Sigmoid colon (tissue), 7 donors: ENCODE results near the gene STK17B. TPM values are rescaled to one million over a fixed set of nuclear protein-coding genes. Genes with fewer than 3 reads are reported as not detected.

Experiments used
- DNase-seq: peaks from one replicate; pipeline ENCODE4 v3.0.0-alpha.2; 2019
- H3K27ac ChIP-seq, 4 donors: fragments of 200-600 bp; sonication (generic); one replicate each; pipeline ENCODE4 v1.5.1; 2016 to 2019; ENCODE audit warnings: mild to moderate bottlenecking in 1 of 4
- H3K27me3 ChIP-seq, 3 donors: fragments of 200-600 bp; sonication (generic); one replicate each; pipeline ENCODE4 v1.5.1; 2019; ENCODE audit warnings: mild to moderate bottlenecking in 1 of 3
- H3K36me3 ChIP-seq, 4 donors: fragments of 200-600 bp; sonication (generic); one replicate each; pipeline ENCODE4 v1.5.1; 2016 to 2019
- H3K4me1 ChIP-seq, 4 donors: fragments of 200-600 bp; sonication (generic); one replicate each; pipeline ENCODE4 v1.5.1; 2017 to 2019
- H3K4me3 ChIP-seq, 4 donors: fragments of 200-600 bp; sonication (generic); one replicate each; pipeline ENCODE4 v1.5.1; 2017 to 2019; ENCODE audit warnings: mild to moderate bottlenecking in 2 of 4, moderate library complexity in 1 of 4
- H3K9me3 ChIP-seq, 4 donors: fragments of 200-600 bp in 3 of 4; sonication (generic) in 3 of 4; one replicate each; pipeline versions ENCODE4 v1.5.1 to v1.6.1; 2013 to 2019
- CTCF ChIP-seq, 4 experiments: fragments of 450-650 bp in 3 of 4; fragments of 200-600 bp in 1 of 4; IDR thresholded peaks; one replicate each; pipeline ENCODE4 v1.5.1; 2016 to 2019; ENCODE audit warnings: antibody characterized with exemption in 4 of 4, mild to moderate bottlenecking in 3 of 4, moderate library complexity in 2 of 4
- EP300 ChIP-seq, 4 donors: sonication (generic); formaldehyde crosslinking; IDR thresholded peaks; one replicate each; pipeline ENCODE4 v1.6.1; 2017; ENCODE audit warnings: antibody characterized with exemption in 4 of 4
- POLR2A ChIP-seq, 2 donors: fragments of 450-650 bp; IDR thresholded peaks; one replicate each; pipeline ENCODE4 v1.6.1; 2016; ENCODE audit warnings: antibody characterized with exemption in 2 of 2, mild to moderate bottlenecking in 2 of 2, moderate library complexity in 2 of 2
- POLR2AphosphoS5 ChIP-seq, 4 donors: sonication (generic); formaldehyde crosslinking; IDR thresholded peaks; one replicate each; pipeline ENCODE4 v1.6.1; 2017; ENCODE audit warnings: antibody characterized with exemption in 4 of 4
- WGBS, 2 donors: extraction: QIAGEN DNeasy Blood & Tissue Kit; methylation state at CpG; one replicate each; pipeline ENCODE4 v1.1.7; 2013; 5-methylcytosine and 5-hydroxymethylcytosine counted together
- intact Hi-C: fragments of 100-400 bp; cut with DNase I; formaldehyde crosslinking; loops from one replicate; pipeline ENCODE4 v1.15.1; 2023
- polyA plus RNA-seq, 3 donors: library from polyadenylated mRNA; stranded (reverse); fragments of 200-250 nt; gene quantifications; one replicate each; pipeline ENCODE4 v1.2.3, GENCODE V29; 2013
- total RNA-seq, 4 donors: library from RNA; depleted of rRNA; stranded (reverse); fragments of >200 nt; gene quantifications; one replicate each; pipeline ENCODE4 v1.1.0, GENCODE V29; 2016
- donor health status: healthy with polysubstance abuse.
- donor health status: Bipolar disorder and iron deficiency.
- donor health status: healthy.

Gene STK17B
- total and polyA plus RNA-seq, 7 donors: 9.0 to 30.7 (median 13.5) TPM

DNA sequence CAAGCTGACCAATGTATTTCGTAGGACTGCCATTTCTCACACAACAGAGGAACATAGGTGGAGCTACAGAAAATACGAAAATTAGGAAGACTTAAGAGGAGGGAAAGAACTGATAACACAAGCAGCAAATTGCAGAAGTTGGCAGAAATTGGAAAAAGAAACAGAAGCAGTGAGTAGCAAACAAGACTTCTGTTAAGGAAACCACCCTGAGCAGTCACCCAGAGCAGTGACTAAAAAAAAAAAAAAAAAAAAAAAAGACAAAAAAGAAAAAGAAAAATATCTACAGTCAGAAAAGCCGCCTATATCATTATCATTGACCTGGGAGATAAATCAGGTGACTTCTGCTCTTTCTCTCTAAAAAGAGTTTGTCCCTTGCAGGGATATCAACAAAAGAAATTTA is 21.4 kb downstream of the STK17B start:
- no peak for DNase-seq
- intact Hi-C loops: no loop called here
- no peak for TF ChIP-seq EP300 (IDR thresholded peaks at IDR 0.05)
- WGBS, 2 donors: 39 to 72% methylated on average over 3 of the region's 3 CpGs
- Histone ChIP-seq H3K27ac (no peak overlapping the region), H3K4me1 (no peaks in the 10 kb centered on the region), H3K9me3 (no peaks in the 10 kb centered on the region), H3K4me3 (no peak overlapping the region), H3K27me3 (no peaks in the 10 kb centered on the region), H3K36me3 (no peaks in the 10 kb centered on the region)

DNA sequence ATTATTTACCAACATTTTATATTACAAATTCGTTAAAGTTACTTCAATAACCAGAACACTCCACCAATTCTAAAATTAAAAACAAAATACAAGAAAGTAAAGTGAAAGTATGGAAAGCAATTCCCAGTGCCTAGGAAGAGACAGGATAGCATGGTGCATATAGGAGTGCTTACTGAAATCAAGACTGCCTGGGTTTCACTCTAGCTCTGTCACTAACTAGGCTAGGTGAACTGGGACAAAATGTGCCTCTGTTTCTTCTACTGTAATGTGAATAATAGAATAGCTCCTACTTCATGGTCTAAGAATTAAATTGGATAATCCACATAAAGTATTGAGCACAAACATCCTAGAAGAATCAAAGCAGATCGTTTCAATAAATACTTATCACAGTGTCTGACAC is 22.6 kb downstream of the STK17B start:
- Histone ChIP-seq H3K27me3 (no peaks in the 10 kb centered on the region), H3K4me3 (no peak overlapping the region), H3K4me1 (no peaks in the 10 kb centered on the region), H3K27ac (no peak overlapping the region), H3K9me3 (no peaks in the 10 kb centered on the region), H3K36me3 (no peaks in the 10 kb centered on the region)
- TF ChIP-seq CTCF (IDR thresholded peaks at IDR 0.05) (no peak), POLR2A (IDR thresholded peaks at IDR 0.05) (no peak), POLR2AphosphoS5 (IDR thresholded peaks at IDR 0.05) (no peak), EP300 (IDR thresholded peaks at IDR 0.05) (no peak)
- intact Hi-C loops: no loop called here
- DNase-seq: no peak
- 83% methylated on average over 2 of the region's 2 CpGs for WGBS, 2 donors

- intact Hi-C loops: no loop called here
- peaks cover 0 to 6% (median 0%) of the 10 kb centered on the region in 4 donors for H3K36me3 ChIP-seq
- WGBS, 2 donors: 86 to 93% methylated on average over 2 of the region's 2 CpGs
- DNase-seq: no peak
- H3K4me1 ChIP-seq: no peaks in the 10 kb centered on the region
- no peak overlapping the region for H3K4me3 ChIP-seq
- no peak for TF ChIP-seq EP300 (IDR thresholded peaks at IDR 0.05)
- no peak for TF ChIP-seq POLR2AphosphoS5 (IDR thresholded peaks at IDR 0.05)
- TF ChIP-seq POLR2A (IDR thresholded peaks at IDR 0.05): no peak
- TF ChIP-seq CTCF (IDR thresholded peaks at IDR 0.05): no peak
- no peaks in the 10 kb centered on the region for H3K27me3 ChIP-seq
- H3K27ac ChIP-seq: no peak overlapping the region
- no peaks in the 10 kb centered on the region for H3K9me3 ChIP-seq
Observed at GRCh38 chr2:196145256-196145655, 26.1 kb downstream of the STK17B start.

DNA sequence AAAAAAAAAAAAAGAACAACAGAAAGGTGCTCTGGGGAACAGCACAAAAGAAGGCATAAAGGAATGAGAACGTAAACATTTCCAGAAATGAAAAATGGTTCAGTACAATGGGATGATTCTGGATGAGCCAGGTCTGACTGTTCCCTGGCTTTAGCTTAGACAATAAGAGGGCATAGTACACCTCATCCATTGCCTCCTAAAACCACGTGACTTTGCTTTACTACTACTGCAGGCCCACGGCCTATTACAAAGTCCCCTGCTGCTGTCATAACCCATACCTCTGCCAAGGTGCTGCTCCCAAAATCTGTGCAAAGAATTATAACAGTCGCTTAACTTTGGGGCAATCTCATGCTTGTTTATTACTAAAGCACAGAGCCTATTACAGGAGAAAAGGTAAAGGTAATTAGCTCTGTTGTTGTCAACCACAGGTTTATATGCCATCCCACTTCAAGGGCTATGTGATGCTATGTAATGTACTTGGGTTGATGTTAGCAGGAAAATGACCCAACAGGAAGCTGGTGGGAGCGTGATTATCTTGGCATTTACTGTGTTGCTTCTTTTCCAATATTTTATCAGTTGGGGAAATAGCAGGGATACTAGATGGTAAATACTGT is 26.8 kb downstream of the STK17B start:
- peaks cover 0 to 6% (median 0%) of the 10 kb centered on the region in 4 donors for H3K36me3 ChIP-seq
- H3K4me3 ChIP-seq: no peak overlapping the region
- H3K27ac ChIP-seq: no peak overlapping the region
- TF ChIP-seq POLR2AphosphoS5 (IDR thresholded peaks at IDR 0.05) (no peak), CTCF (IDR thresholded peaks at IDR 0.05) (no peak), POLR2A (IDR thresholded peaks at IDR 0.05) (no peak), EP300 (IDR thresholded peaks at IDR 0.05) (no peak)
- 59 to 73% methylated on average over 5 of the region's 5 CpGs for WGBS, 2 donors
- DNase-seq: no peak
- H3K4me1 ChIP-seq: no peaks in the 10 kb centered on the region
- H3K9me3 ChIP-seq: no peaks in the 10 kb centered on the region
- no peaks in the 10 kb centered on the region for H3K27me3 ChIP-seq
- intact Hi-C loops: no loop called here

- no peak for DNase-seq
- TF ChIP-seq POLR2AphosphoS5 (IDR thresholded peaks at IDR 0.05) (no peak), CTCF (IDR thresholded peaks at IDR 0.05) (no peak), POLR2A (IDR thresholded peaks at IDR 0.05) (no peak), EP300 (IDR thresholded peaks at IDR 0.05) (no peak)
- peaks cover 0 to 6% (median 0%) of the 10 kb centered on the region in 4 donors for H3K36me3 ChIP-seq
- H3K4me3 ChIP-seq: no peak overlapping the region
- no peaks in the 10 kb centered on the region for H3K27me3 ChIP-seq
- intact Hi-C loops: no loop called here
- H3K27ac ChIP-seq: no peak overlapping the region
- H3K4me1 ChIP-seq: no peaks in the 10 kb centered on the region
- WGBS, 2 donors: 92 to 94% methylated on average over 4 of the region's 4 CpGs
- H3K9me3 ChIP-seq: no peaks in the 10 kb centered on the region
Observed at GRCh38 chr2:196143730-196144131, 27.6 kb downstream of the STK17B start.
